HepG2 (cell line): ENCODE measurements around the gene SH3PXD2A. TPM values are rescaled to one million over a fixed set of nuclear protein-coding genes. Genes with fewer than 3 reads are reported as not detected.

Experiments
- AGO1 ChIP-seq: fragments of 200-400 bp; formaldehyde crosslinking; IDR thresholded peaks from 2 replicates; pipeline ENCODE4 v1.6.1; 2017; ENCODE audit warnings: mild to moderate bottlenecking, low read depth, low read length, moderate library complexity; ENCODE audit not compliant: poor library complexity, severe bottlenecking
- FOXA1 ChIP-seq, 2 experiments: fragments of 450-650 bp in 1 of 2; sonication (generic) in 1 of 2; formaldehyde crosslinking in 1 of 2; IDR thresholded peaks; 2 replicates each; pipeline versions ENCODE4 v1.4.0 to v1.6.1; 2016 to 2020; ENCODE audit warnings: missing genetic modification reagents in 1 of 2
- GATAD2A ChIP-seq: IDR thresholded peaks from 2 replicates; pipeline ENCODE4 v1.6.1; 2016
- KMT2B ChIP-seq: IDR thresholded peaks from 2 replicates; pipeline ENCODE4 v1.6.1; 2016; ENCODE audit warnings: missing genetic modification reagents, missing compliant biosample characterization
- SRSF9 ChIP-seq: fragments of 200-400 bp; formaldehyde crosslinking; IDR thresholded peaks from 2 replicates; pipeline ENCODE4 v1.6.1; 2018; ENCODE audit warnings: borderline replicate concordance, mild to moderate bottlenecking, low read depth, low read length; ENCODE audit not compliant: insufficient read depth, poor library complexity, severe bottlenecking
- TCF7 ChIP-seq: sonication (generic); IDR thresholded peaks from 2 replicates; pipeline ENCODE4 v1.6.1; 2016; ENCODE audit warnings: antibody characterized with exemption, low read depth
- USF2 ChIP-seq, 2 experiments: sonication (generic) in 1 of 2; formaldehyde crosslinking in 1 of 2; IDR thresholded peaks; 2 replicates each; pipeline versions ENCODE4 v1.5.1 to v1.6.1; 2011 to 2020; ENCODE audit warnings: borderline replicate concordance in 1 of 2, low read depth in 1 of 2, low read length in 1 of 2, mild to moderate bottlenecking in 1 of 2, missing genetic modification reagents in 1 of 2, moderate library complexity in 1 of 2
- ZBTB8A ChIP-seq: sonication (generic); formaldehyde crosslinking; IDR thresholded peaks from 2 replicates; pipeline ENCODE4 v1.4.0; 2020; ENCODE audit warnings: mild to moderate bottlenecking, low read depth, missing genetic modification reagents, borderline replicate concordance
- ZNF101 ChIP-seq: sonication (generic); formaldehyde crosslinking; IDR thresholded peaks from 2 replicates; pipeline ENCODE4 v1.4.0; 2020; ENCODE audit warnings: mild to moderate bottlenecking, low read depth, missing genetic modification reagents, borderline replicate concordance
- ZNF318 ChIP-seq: sonication (generic); formaldehyde crosslinking; IDR thresholded peaks from 2 replicates; pipeline ENCODE4 v1.4.0; 2020; ENCODE audit warnings: mild to moderate bottlenecking, missing genetic modification reagents
- ZNF572 ChIP-seq: sonication (generic); formaldehyde crosslinking; IDR thresholded peaks from 2 replicates; pipeline ENCODE4 v1.5.1; 2020; ENCODE audit warnings: mild to moderate bottlenecking, missing genetic modification reagents
- ZNF709 ChIP-seq: sonication (generic); formaldehyde crosslinking; IDR thresholded peaks from 2 replicates; pipeline ENCODE4 v1.5.0; 2020; ENCODE audit warnings: mild to moderate bottlenecking, missing genetic modification reagents
- polyA plus RNA-seq, 8 experiments: library from polyadenylated mRNA; depleted of rRNA in 3 of 8; stranded (reverse) in 7 of 8; unstranded in 1 of 8; fragments of >200 nt; fragmentation: Illumina TruSeq in 4 of 8; extraction: Trizol in 4 of 8; gene quantifications; 2 replicates each; pipeline versions ENCODE4 v1.2.1 to v1.2.3, GENCODE V29; 2011 to 2016; ENCODE audit warnings: low read depth in 4 of 8, missing spikeins in 1 of 8, mixed read lengths in 1 of 8; ENCODE audit not compliant: insufficient read depth in 1 of 8
- total RNA-seq, 5 experiments: library from RNA; depleted of rRNA; stranded (reverse); fragments of >200 nt; fragmentation: Illumina TruSeq; extraction: Trizol; gene quantifications; 2 replicates each; pipeline ENCODE4 v1.2.3, GENCODE V29; 2016; ENCODE audit warnings: low read depth in 1 of 5
- TF ChIP-seq, protein P1 (sequence below): sonication (generic); formaldehyde crosslinking; IDR thresholded peaks from 2 replicates; pipeline ENCODE4 v1.4.0; 2020; ENCODE audit warnings: missing genetic modification reagents

Gene SH3PXD2A
- total and polyA plus RNA-seq, 2 of the 13 experiments (the other 11 are each of a cell fraction or from before 2014, with no cell fraction given) = 11.1 to 11.3 TPM

DNA sequence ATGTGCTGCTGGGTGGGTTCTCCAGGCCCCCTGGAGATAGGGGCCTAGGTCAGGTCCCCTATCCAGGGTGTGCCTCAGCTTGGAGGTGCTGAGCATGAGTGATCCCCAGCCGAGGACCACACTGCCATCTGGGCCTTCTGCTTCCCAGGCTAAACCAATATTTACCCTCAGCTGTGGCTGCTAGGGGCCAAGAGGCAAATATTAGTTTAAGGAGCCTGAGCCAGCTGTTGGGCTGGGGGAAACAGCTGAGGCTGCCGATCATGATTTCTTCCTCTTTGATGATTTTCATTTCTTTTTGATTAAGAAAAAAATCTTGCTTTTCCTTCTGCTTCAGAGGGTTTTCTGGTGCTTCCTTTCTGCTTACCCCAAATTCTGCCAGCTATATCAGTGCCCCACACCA, 278.5 kb downstream of the SH3PXD2A start (continued):
- TF ChIP-seq ZNF318 (no peak), USF2 (IDR thresholded peaks at IDR 0.05; ENCODE audit: low read depth, low read length) (no peak), USF2 (CRISPR knock-in tag; IDR thresholded peaks at IDR 0.05; ENCODE audit: borderline replicate concordance) (no peak), ZBTB8A (no peak), GATAD2A (peak; percentile 87), ZNF709 (CRISPR knock-in tag) (no peak), ZNF101 (CRISPR knock-in tag) (no peak), AGO1 (no peak), ZNF572 (no peak), SRSF9 (no peak), KMT2B (CRISPR knock-in tag) (no peak), TCF7 (peak; percentile 42; the same call in 1 of the 2 replicates), FOXA1 (IDR thresholded peaks at IDR 0.05) (0 out of 2 replicates have a peak, but pooled peaks have one; percentile 42), FOXA1 (CRISPR knock-in tag; IDR thresholded peaks at IDR 0.05) (peak; percentile 98)
- TF ChIP-seq, protein P1, sequence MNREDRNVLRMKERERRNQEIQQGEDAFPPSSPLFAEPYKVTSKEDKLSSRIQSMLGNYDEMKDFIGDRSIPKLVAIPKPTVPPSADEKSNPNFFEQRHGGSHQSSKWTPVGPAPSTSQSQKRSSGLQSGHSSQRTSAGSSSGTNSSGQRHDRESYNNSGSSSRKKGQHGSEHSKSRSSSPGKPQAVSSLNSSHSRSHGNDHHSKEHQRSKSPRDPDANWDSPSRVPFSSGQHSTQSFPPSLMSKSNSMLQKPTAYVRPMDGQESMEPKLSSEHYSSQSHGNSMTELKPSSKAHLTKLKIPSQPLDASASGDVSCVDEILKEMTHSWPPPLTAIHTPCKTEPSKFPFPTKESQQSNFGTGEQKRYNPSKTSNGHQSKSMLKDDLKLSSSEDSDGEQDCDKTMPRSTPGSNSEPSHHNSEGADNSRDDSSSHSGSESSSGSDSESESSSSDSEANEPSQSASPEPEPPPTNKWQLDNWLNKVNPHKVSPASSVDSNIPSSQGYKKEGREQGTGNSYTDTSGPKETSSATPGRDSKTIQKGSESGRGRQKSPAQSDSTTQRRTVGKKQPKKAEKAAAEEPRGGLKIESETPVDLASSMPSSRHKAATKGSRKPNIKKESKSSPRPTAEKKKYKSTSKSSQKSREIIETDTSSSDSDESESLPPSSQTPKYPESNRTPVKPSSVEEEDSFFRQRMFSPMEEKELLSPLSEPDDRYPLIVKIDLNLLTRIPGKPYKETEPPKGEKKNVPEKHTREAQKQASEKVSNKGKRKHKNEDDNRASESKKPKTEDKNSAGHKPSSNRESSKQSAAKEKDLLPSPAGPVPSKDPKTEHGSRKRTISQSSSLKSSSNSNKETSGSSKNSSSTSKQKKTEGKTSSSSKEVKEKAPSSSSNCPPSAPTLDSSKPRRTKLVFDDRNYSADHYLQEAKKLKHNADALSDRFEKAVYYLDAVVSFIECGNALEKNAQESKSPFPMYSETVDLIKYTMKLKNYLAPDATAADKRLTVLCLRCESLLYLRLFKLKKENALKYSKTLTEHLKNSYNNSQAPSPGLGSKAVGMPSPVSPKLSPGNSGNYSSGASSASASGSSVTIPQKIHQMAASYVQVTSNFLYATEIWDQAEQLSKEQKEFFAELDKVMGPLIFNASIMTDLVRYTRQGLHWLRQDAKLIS (CRISPR knock-in tag) = no peak
